ENCODE measurements around the gene PI3. TPM values are rescaled to one million over a fixed set of nuclear protein-coding genes. Genes with fewer than 3 reads are reported as not detected.
"Not testable (repeated sequence)": the region's sequence is repeated elsewhere in the genome, so short reads cannot be mapped to it uniquely, and the experiment has no call there.

The PI3 gene, protein sequence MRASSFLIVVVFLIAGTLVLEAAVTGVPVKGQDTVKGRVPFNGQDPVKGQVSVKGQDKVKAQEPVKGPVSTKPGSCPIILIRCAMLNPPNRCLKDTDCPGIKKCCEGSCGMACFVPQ
- not detected for total RNA-seq (ENCODE audit: insufficient read depth, low replicate concordance)

DNA sequence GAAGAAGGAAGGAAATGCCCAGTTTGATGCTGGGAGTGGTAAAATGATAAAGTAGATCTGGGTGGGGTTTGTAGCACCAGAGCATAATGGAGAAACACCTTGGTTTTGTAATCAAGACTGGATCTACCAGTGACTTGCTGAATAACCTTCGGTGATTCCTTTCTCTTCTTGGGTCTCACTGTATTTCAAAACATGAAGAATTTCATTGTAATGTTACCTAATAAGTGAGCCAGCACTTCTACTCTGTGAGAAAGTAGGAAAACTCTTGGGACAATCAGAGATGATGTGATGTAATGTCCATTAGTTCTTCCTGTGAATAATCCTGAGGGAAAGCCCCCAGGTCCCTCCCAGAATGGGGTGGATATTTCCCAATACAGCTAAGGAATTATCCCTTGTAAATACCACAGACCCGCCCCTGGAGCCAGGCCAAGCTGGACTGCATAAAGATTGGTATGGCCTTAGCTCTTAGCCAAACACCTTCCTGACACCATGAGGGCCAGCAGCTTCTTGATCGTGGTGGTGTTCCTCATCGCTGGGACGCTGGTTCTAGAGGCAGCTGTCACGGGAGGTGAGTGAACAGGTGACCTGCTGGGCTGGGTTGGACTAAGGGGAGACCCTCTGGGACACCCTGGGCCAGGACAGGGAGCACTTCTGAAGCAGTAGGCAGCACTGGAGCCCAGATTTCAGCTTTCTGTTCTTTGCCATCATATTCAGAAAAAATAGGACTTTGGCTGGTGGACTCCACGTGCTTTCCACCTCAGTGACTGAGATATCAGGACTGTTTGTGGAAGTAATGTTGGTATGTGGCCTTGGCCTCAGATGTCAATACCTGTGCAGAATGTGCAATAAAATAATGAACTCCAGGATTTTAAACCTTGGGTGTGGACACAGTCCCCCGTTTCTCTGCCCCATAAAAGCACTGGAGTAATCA, at the start of gene PI3:
Gene PI3 (plus strand): TSS at position 469 of the 931 bp plus-strand sequence. CDS start 21 bp downstream, at position 490.
- no peak for DNase-seq (ENCODE audit: low spot score)

DNA sequence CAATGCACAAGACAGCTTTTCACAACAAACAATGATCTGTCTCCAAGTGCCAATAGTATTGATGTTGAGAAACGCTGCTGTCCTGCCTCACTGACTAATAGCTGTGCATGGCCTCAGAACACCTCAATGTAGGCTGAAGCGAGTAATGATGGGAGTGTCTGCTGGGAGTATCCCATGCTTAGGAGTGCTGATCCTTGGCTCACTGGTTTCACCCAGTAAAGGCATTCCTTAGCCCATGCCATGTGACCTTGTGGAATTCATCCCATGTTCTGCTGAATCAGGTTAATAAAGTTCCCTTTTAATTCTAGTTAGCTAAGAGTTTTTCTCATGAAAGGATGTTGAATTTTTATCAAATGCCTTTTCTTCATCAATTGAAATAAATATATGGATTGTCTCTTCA, 46.6 kb upstream of the PI3 start:
- DNase-seq (ENCODE audit: low spot score) = no peak

DNA sequence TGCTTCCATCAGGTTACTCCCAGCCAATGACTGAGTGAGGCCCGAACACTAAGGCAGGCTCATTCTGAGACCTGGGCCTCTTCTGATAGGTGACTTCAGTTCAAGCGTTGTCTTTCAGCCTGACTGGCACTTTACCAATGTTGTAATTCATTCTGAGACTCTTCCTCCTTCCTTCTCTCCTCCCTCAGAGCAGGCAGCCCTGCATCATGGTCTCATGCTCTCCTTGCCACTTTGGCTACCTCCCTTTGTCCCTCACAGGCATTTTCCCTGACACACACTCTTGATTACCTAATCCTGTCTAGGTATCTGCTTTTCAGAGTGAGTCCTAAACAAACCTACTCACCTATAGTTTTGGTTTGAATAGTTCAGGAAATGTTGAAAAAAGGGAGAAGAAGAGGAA, 37.8 kb upstream of the PI3 start:
- DNase-seq (ENCODE audit: low spot score) = no peak

DNA sequence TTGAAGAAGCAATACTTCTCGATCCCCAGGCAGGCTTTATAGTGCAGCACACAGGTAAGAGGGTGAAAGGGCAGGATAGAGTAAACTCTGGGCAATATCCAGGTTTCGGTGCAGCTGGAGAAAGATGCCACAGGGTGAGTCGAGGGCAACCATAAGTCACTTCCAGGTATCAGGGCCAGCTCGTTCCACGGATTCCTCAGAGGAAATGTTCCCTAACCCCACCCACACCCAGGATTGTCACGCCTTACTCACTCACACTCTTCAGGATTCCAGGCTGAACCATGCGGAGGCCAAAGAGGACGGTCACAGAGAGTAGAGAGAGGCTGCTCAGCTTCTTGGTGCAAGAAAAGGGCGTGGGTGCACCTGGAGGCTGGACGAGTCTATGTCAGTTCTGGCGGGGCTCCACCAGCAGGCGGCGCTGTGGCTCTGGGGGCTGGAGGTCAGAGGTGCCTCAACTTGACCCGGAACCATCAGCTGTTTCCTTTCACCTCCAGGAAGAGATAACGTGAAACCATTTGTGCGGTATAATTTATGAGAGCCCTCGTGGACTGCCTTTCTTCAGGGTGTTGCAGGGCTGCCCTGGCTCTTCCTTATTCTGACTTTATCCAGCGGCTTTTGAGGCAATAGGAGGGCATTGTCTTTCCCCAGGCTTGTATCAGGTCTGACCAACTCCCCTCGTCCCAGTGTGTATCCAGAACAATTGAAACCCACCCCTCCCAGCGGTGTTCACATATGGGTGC, 36.0 kb upstream of the PI3 start:
- DNase-seq (ENCODE audit: low spot score) = no peak

DNA sequence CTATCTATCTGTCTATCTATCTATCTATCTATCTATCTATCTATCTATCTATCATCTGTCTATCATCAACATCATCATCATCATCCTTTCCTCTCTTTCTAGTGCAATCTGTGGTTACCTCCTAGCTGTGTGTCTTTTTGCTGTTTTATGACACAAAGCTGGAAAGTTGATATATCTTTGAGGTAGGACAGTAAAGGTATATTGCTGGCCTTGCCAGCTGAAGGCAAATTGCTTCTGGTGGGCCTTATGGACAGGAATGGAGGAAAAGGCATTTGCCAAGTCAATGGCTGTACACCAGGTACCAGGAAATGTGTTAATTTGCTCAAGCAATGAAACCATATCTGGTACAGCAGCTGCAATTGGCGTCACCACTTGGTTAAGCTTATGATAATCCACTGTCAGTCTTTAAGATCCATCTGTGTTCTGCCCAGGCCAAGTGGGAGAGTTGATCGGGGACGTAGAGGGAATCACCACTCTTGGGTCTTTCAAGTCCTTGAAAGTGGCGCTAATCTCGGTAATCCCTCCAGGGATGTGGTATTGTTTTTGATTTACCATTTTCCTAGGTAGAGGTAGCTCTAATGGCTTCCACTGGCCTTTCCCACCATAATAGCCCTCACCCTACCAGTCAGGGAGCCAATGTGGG, 34.8 kb upstream of the PI3 start:
- not testable (repeated sequence) for DNase-seq (ENCODE audit: low spot score)

DNA sequence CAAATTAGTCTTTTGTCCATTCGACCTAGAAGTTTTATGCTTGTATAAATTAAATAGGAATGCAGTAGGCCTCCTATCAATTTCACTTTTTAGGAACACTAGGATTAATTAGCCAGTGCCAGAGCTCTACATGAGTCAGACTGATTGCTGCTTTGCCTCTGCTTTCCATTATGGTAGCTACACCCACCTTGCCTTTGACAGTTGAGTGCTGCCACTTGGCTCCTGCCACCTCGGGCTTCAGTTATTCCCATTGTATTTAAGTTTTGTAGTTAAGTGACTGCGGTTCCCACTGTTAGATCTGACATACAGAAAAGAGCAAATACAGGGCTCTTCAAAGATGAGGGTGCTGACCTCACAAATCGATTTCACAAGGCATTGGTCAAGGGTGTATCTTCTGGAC, 33.9 kb upstream of the PI3 start:
- DNase-seq (ENCODE audit: low spot score) = no peak

DNA sequence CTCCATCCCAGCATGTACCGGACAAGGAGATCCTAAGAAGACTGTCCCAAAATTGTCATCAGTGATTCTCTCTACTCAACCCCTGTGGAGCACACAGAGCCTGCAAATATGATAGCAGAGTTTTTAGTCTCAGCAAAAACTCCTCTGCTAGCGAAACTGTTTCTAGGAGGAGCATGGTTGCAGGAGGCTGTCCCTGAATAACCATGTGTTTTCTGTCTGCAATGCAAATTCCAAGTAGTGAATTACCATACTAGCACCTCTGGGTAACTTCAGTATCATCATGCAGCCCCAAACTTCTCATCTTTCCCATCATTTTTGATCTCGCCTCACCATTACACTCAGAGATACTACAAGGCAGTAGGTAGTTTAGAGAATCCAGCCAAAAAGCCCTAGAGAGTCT, 25.6 kb upstream of the PI3 start:
- DNase-seq (ENCODE audit: low spot score) = no peak

DNA sequence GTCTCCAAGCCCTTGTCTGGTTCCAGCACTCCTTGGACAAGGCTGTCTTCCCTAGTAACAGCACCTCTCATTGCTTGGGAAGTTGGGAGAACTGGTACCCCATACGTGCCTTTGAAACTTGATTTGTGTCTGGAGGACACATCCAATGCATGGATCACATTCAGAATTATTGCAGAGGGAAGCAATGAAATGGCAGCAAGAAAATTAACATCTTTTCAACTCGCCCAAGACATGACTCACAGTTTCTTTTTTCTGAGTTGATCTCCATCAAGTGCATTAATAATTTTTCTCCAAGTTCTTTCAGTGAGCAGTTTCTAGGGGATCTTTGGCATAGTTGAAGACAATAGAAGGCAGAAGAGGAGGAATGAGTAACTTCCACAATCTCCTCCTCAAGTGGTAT, 22.3 kb upstream of the PI3 start:
- DNase-seq (ENCODE audit: low spot score) = no peak

DNA sequence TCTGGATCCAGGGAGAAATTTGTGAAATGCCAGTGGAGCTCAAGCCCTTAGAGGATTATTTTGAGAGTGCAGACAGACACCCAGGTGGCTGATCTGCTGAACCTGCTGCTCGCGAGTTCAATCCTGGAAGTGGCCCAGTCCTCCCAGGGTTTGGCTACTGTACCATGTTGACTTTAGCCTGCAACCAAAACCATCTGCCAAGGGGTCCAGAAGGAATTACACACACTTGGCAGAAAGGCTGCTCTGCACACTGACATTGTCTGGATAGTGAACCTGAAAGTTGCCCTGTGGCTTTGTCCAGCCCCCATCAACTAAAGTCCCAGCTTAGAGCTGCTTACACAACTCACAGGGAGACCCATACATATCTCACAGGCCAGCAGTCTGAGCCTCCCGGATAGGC, 21.6 kb upstream of the PI3 start:
- DNase-seq (ENCODE audit: low spot score) = no peak

DNA sequence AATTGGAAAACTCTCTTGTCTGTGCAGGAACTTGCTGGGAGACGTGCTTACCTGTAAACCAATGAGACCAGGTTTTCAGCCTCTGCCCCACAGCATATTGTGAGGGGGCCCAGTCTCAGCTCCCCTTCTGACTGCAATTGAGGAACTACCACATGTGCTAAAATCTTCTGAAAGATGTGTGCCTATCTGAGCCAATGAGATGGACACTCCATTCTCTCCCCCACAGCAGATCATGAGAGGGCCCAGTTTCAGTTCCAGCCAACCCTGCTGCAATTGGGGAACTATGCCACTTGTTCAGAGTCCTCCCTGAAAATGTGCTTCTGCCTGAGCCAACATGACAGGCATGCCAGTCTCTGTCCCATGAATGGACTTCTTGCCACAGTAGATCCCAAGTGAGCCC, 20.9 kb upstream of the PI3 start:
- DNase-seq (ENCODE audit: low spot score) = peak; percentile 24

DNA sequence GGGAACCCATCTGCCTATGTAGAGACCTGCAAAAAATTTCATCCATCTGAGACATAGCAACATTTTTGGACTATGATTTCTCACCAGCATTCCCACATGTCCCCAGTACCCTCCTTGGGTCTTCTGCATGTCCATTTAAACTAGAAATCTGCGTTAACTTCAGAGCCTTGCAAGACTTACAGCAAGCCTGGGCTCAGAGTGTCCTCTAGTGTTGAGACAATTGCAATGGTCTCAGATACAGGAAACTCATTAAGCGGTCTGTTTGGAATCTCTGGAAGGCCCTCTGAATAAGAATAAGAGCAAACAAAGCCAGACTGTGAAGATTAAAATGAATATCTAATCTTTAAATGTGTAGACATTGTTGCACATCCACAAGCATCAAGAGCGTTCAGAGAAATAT, 20.5 kb upstream of the PI3 start:
- DNase-seq (ENCODE audit: low spot score) = no peak

DNA sequence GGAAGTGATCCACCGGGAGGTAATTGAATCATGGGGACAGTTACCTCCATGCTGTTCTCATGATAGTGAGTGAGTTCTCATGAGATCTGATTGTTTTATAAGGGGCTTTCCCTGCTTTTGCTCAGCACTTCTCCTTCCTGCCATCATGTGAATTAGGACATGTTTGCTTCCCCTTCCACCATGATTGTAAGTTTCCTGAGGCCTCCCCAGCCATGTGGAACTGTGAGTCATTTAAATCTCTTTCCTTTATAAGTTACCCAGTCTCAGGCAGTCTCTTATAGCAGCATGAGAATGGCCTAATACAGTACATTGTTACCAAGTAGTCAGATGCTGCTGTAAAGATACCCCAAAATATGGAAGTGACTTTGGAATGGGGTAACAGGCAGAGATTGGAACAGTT, 19.9 kb upstream of the PI3 start:
- not testable (repeated sequence) for DNase-seq (ENCODE audit: low spot score)

DNA sequence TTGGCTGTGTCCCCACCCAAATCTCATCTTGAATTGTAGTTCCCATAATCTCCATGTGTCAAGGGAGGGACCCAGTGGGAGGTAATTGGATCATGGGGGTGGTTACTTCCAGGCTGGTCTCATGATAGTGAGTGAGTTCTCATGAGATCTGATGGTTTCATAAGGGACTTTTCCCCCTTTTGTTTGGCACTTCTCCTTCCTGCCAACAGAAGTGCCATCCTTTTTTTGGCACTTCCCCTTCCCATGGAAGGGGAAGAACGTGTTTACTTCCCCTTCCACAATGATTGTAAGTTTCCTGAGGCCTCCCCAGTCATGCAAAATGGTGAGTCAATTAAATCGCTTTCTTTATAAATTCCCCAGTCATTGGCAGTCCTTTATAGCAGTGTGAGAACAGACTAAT, 18.0 kb upstream of the PI3 start:
- no peak for DNase-seq (ENCODE audit: low spot score)

DNA sequence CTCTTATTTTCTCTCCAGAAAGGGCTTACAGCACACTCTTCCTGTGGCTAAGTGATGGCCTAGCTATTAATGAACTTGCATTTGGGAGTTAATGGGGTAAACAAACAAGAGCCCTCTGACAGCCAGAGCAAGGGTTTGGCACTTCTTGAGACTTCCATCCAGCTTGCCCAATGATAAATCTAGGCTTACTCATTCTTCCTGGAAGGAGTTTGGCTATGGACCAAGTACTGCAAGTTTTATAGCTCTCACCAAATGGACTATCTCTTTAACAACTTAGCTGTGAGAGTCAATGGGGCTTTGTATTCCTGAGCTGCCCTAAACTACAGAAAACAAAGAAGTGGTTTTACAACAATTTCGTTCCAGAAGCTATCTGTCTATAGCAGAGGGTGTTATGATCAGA, 16.7 kb upstream of the PI3 start:
- DNase-seq (ENCODE audit: low spot score) = no peak

DNA sequence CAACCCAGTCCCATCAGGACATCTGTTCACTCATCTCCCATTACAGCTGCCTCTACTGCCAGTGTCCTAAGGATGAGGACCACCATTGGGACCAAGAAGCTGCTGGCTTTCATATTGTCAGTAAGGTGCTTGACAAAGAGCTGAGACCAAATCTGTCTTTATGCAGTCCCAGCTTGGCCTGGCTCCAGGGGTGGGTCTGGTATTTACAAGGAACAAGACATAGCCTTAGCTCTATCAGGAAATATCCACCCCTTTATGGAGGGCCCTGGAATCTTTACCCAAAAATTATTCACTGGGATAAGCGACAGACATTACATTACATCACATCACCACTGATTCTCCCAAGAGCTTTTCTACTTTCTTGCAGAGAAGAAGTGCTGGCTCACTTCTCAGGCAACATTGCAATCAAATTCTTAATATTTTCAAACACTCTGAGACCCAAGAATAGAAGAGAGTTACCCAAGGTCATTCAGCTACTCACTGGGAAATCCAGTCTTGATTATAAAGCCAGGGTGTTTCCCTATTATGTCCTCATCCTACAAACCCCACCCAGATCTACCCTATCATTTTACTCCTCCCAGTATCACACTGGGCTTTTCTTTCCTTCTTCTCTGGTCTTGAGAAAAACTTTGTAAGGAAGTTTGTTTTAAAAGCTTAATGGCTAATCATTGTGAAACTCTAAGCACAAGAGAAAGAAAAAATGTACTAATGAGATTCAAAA, 11.5 kb upstream of the PI3 start:
- no peak for DNase-seq (ENCODE audit: low spot score)

DNA sequence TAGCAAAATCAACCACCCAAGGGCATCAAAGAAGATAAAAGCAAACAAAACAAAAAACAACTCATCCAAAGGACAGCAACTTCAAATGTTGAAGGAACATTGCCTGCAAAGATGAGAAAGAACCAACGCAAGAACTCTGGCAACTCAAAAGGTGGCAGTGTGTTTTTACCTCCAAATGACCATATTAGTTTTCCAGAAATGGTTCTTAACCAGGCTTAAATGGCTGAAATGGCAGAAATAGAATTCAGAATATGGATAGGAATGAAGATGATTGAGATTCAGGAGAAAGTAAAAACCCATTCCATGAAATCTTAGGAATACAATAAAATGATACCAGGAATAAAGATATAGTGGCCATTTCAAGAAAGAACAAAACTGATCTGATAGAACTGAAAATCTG, 9.8 kb upstream of the PI3 start:
- no peak for DNase-seq (ENCODE audit: low spot score)

DNA sequence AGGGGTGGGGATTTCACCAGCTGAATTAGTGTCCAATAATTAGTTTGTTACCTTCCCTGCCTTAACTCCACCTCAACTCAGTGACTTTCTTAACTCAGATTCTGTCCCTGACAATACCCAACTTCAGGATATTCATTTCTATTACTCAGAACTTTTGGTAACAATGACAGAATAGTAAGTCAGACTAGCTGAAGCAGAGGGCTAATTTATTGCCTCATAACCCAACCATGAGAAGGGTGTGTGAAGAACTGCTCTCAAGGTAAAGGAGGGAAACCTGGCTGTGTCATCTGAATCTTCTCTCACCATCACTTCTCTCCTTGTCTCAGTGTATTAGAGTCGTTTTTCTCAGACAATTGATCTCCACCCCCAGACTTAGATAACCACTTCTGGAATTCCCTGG, 1.2 kb upstream of the PI3 start:
- DNase-seq (ENCODE audit: low spot score) = no peak

DNA sequence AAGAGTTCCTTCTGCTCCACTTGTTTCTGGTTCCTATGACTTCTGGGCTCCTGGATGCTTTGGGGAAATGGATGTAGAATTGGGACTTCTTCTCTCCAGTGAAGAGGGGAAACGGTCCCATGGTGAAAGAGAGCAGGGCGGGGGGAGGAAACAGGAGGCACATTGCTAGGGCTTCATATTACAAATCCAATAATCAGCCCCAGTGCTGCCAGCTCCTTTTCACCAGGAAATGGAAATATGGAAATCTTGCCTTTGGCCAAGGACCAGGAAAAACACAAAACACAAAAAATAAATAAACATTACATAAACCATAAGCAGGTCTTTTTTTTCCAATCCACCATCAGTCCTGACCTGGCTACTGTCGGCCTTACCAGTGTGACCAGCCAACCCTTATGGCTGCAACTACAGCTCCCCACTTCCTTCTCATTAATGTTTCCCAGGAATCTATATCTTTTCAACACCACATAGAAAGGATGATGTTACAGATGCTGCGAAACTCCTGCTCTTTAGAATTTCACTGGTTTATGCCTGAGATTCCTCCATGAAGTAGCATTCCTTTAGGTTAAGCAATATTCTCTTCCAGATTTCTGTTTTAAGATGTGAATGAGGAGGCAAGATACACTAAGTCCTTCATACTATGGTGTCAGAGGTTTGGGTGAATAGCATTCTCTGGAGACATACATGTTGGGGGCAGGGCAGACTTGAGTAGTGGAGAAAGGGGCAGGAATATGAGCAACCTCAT, 2.0 kb downstream of the PI3 start:
- no peak for DNase-seq (ENCODE audit: low spot score)

DNA sequence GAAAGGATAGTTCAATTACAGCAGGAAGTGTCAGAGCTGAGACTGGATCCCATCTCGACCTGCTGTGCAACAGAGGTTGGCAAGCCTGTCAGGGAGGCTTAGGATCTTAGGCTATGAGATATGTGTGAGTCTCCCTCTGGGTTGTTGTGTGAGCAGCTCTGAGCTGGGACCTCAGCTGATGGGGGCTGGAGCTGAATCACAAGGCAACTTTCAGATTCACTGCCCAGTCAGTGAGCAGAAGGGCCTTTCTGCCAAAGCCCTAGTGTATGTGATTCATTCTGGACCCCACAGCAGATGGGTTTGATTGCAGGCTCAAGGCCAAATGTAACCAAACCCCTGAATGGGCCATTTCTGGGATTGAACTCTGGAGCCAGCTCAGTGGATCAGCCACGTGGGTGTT, 4.5 kb downstream of the PI3 start:
- DNase-seq (ENCODE audit: low spot score) = no peak

DNA sequence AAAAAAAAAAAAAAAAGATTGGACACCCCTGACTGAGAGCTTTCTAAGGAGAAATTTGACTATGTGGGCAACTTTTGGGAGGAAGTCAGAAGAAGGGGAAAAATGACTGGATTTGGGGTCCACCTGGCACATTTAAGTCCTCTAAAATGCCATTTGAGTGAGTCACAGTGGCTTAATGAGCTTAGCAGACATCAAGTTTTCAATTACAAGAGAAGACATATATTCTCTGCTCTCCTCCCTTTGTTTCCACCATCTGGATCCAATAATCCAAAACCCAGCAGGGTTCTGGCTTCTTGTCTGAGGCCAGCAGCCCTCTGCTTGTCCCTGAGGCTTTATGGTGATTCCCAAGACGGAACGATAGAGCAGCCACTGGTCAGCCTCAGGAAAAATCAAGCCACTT, 6.9 kb downstream of the PI3 start:
- no peak for DNase-seq (ENCODE audit: low spot score)

DNA sequence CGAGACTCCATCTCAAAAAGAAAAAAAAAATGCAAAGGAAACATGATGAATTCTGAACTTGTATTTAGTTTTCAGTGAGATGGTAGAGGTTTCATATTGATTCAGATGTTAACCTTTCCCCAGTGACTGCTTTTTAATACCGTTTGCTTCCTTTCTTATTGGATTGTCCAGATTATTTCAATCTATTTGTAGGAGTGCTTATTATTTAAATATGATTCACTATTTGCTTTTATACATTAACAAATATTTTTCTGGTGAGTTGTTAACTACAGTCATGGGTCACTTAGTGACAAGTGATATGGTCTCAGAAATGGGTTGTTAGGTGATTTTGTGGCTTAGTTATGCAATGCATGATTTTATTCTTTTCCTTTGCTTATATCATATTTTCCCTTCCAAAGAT, 8.4 kb downstream of the PI3 start:
- no peak for DNase-seq (ENCODE audit: low spot score)

Measured in umbilical cord (tissue), 2 donors.